Transverse colon (tissue), 4 donors: ENCODE results near the gene TARS2. TPM values are rescaled to one million over a fixed set of nuclear protein-coding genes. Genes with fewer than 3 reads are reported as not detected.

Experiments
- DNase-seq: peaks from one replicate; pipeline ENCODE4 v3.0.0-alpha.2; 2019
- H3K27ac ChIP-seq, 4 donors: fragments of 200-600 bp; sonication (generic); 2 replicates each; pipeline ENCODE4 v1.5.1; 2016 to 2018; ENCODE audit warnings: inconsistent platforms in 4 of 4
- H3K27me3 ChIP-seq: fragments of 200-600 bp; sonication (generic); 2 replicates; pipeline ENCODE4 v1.5.1; 2017; ENCODE audit warnings: inconsistent platforms
- H3K36me3 ChIP-seq, 4 donors: fragments of 200-600 bp; sonication (generic); 2 replicates each; pipeline ENCODE4 v1.5.1; 2017 to 2019; ENCODE audit warnings: inconsistent platforms in 4 of 4
- H3K4me1 ChIP-seq, 4 donors: fragments of 200-600 bp; sonication (generic); 2 replicates each; pipeline ENCODE4 v1.5.1; 2017 to 2020; ENCODE audit warnings: inconsistent platforms in 4 of 4
- H3K4me3 ChIP-seq, 4 donors: fragments of 200-600 bp; sonication (generic); 1 replicate in 1 of 4; 2 replicates in 3 of 4; pipeline versions ENCODE4 v1.5.1 to v1.6.1; 2017 to 2019; ENCODE audit warnings: inconsistent platforms in 4 of 4
- H3K9me3 ChIP-seq, 2 donors: fragments of 200-600 bp; sonication (generic); 2 replicates each; pipeline ENCODE4 v1.5.1; 2017 to 2019; ENCODE audit warnings: inconsistent platforms in 2 of 2
- EP300 ChIP-seq: sonication (generic); formaldehyde crosslinking; IDR thresholded peaks from one replicate; pipeline ENCODE4 v1.6.1; 2017; ENCODE audit warnings: antibody characterized with exemption, low read depth
- POLR2A ChIP-seq: fragments of 450-650 bp; IDR thresholded peaks from one replicate; pipeline ENCODE4 v1.6.1; 2016; ENCODE audit warnings: antibody characterized with exemption, mild to moderate bottlenecking, moderate library complexity
- POLR2AphosphoS5 ChIP-seq, 3 donors: sonication (generic); formaldehyde crosslinking; IDR thresholded peaks; one replicate each; pipeline ENCODE4 v1.6.1; 2016; ENCODE audit warnings: antibody characterized with exemption in 3 of 3
- WGBS, 2 donors: methylation state at CpG; one replicate each; pipeline ENCODE4 v1.1.5; 2018; ENCODE audit warnings: low coverage in 1 of 2; 5-methylcytosine and 5-hydroxymethylcytosine counted together
- in situ Hi-C, 4 donors: fragments of 200-750 bp; cut with MboI; loops; one replicate each; pipeline versions ENCODE4 v1.15.0 to v1.15.1; 2017; ENCODE audit warnings: low sequenced_read_pairs in 3 of 4, low pct_ligation_motif_present in 1 of 4, low pct_unique_long_range_greater_than_20kb in 1 of 4
- intact Hi-C: fragments of 100-400 bp; cut with DNase I; formaldehyde crosslinking; loops from one replicate; pipeline ENCODE4 v1.15.1; 2023; ENCODE audit warnings: low total_unique reads
- total RNA-seq, 4 donors: library from RNA; depleted of rRNA; stranded (reverse); fragments of >200 nt; gene quantifications; one replicate each; pipeline ENCODE4 v1.1.0, GENCODE V29; 2016
- TF ChIP-seq, protein P1 (sequence below), 5 experiments: fragments of 200-600 bp in 3 of 5; fragments of 450-650 bp in 2 of 5; sonication (generic) in 3 of 5; IDR thresholded peaks; 1 replicate in 2 of 5; 2 replicates in 3 of 5; pipeline ENCODE4 v1.5.1; 2016 to 2017; ENCODE audit warnings: antibody characterized with exemption in 5 of 5, inconsistent platforms in 3 of 5, mild to moderate bottlenecking in 2 of 5, moderate library complexity in 1 of 5

TARS2 gene
- total RNA-seq, 4 donors from 2014 or later = 2.8 to 22.7 (median 9.0) TPM

DNA sequence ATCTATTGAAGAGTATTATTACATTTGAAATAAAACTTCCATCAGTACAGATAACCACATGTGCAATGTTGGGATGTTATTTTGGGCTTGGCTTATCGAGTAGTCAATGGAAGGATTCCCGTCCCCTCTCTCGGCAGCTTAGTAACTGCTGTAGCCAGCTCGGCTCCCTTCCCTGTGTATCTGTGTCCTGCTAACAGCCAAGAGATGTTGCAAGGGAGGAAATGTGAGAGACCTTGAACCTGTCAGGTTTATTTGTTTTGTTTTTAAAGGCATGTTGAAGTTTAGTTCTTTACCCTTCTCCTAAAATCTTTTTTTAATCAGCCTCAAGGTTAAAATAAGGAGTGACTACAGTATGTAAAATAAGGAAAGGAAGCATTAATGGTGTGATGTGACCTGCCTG is 13.6 kb upstream of the TARS2 start:
- Histone ChIP-seq H3K27me3 (no peaks in the 10 kb centered on the region), H3K9me3 (no peaks in the 10 kb centered on the region), H3K4me3 (no peak overlapping the region), H3K27ac (no peak overlapping the region), H3K36me3 (peaks cover 0 to 26% (median 12%) of the 10 kb centered on the region in 4 donors), H3K4me1 (peaks cover 0 to 13% (median 9%) of the 10 kb centered on the region in 4 donors)
- in situ Hi-C loops (no loop called here), intact Hi-C loops (no loop called here)
- no peak for DNase-seq
- WGBS, 2 donors = 84 to 88% methylated on average over 4 of the region's 4 CpGs
- TF ChIP-seq EP300 = no peak
- TF ChIP-seq POLR2A = no peak
- TF ChIP-seq POLR2AphosphoS5 (IDR thresholded peaks at IDR 0.05) = no peak
- TF ChIP-seq, protein P1, sequence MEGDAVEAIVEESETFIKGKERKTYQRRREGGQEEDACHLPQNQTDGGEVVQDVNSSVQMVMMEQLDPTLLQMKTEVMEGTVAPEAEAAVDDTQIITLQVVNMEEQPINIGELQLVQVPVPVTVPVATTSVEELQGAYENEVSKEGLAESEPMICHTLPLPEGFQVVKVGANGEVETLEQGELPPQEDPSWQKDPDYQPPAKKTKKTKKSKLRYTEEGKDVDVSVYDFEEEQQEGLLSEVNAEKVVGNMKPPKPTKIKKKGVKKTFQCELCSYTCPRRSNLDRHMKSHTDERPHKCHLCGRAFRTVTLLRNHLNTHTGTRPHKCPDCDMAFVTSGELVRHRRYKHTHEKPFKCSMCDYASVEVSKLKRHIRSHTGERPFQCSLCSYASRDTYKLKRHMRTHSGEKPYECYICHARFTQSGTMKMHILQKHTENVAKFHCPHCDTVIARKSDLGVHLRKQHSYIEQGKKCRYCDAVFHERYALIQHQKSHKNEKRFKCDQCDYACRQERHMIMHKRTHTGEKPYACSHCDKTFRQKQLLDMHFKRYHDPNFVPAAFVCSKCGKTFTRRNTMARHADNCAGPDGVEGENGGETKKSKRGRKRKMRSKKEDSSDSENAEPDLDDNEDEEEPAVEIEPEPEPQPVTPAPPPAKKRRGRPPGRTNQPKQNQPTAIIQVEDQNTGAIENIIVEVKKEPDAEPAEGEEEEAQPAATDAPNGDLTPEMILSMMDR (IDR thresholded peaks at IDR 0.05) = no peak

DNA sequence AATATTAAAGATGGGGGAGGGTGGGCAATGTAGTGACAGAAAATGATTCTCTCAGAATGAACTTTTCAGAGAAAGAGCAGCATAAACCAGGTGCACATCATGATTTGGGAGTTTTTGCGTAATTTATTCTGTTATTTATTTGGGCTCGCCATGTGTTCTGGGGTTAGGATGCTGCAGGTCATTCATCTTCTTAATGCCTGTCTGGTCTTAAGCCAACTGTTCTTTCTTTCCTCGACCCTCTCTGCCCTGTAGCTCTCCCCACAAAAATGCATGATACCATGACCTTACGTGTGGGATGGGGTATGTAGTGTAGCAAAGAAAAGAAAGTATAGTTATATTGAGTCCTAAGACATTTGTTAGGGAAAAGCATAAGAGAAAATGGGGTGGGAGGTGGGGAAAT is 12.3 kb upstream of the TARS2 start:
- H3K4me1 ChIP-seq = peaks cover 0 to 13% (median 9%) of the 10 kb centered on the region in 4 donors
- intact Hi-C loops = no loop called here
- H3K4me3 ChIP-seq = no peak overlapping the region
- no peak overlapping the region for H3K27ac ChIP-seq
- H3K27me3 ChIP-seq = no peaks in the 10 kb centered on the region
- H3K36me3 ChIP-seq = peaks cover 0 to 26% (median 12%) of the 10 kb centered on the region in 4 donors
- no peak for DNase-seq
- TF ChIP-seq, protein P1 (IDR thresholded peaks at IDR 0.05) = no peak
- TF ChIP-seq POLR2A = no peak
- no peak for TF ChIP-seq EP300
- TF ChIP-seq POLR2AphosphoS5 (IDR thresholded peaks at IDR 0.05) = no peak
- WGBS, 2 donors = 69 to 71% methylated on average over 4 of the region's 4 CpGs
- in situ Hi-C loops = no loop called here
- no peaks in the 10 kb centered on the region for H3K9me3 ChIP-seq

DNA sequence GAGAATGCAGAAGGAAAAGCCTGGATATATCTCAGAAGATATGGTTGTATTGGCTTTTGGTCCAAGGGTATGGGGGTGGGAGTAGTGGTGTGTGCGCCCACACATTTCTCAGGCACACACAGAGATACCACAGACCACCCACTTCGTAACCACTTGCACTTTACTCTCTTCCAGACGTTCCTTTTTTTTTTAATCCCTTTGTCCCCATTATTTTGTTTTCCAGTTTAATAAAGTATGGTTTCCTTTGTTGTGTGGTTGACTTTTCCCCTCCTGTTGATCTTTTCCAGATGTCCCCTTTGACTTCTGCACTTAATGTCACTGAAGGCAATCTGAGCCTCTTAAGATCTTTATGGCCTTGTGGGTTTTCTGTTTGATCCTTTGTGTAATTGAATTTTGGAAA is 10.5 kb upstream of the TARS2 start:
- no peak overlapping the region for H3K4me3 ChIP-seq
- peaks cover 0 to 12% (median 6%) of the 10 kb centered on the region in 4 donors for H3K36me3 ChIP-seq
- TF ChIP-seq EP300 (no peak), POLR2AphosphoS5 (IDR thresholded peaks at IDR 0.05) (no peak), POLR2A (no peak)
- TF ChIP-seq, protein P1 (IDR thresholded peaks at IDR 0.05) = no peak
- H3K27ac ChIP-seq = no peak overlapping the region
- intact Hi-C loops = no loop called here
- WGBS, 2 donors = 57 to 79% methylated on average over 3 of the region's 3 CpGs
- H3K27me3 ChIP-seq = no peaks in the 10 kb centered on the region
- in situ Hi-C loops = no loop called here
- H3K4me1 ChIP-seq = peaks cover 0 to 13% (median 9%) of the 10 kb centered on the region in 4 donors
- no peaks in the 10 kb centered on the region for H3K9me3 ChIP-seq
- no peak for DNase-seq

DNA sequence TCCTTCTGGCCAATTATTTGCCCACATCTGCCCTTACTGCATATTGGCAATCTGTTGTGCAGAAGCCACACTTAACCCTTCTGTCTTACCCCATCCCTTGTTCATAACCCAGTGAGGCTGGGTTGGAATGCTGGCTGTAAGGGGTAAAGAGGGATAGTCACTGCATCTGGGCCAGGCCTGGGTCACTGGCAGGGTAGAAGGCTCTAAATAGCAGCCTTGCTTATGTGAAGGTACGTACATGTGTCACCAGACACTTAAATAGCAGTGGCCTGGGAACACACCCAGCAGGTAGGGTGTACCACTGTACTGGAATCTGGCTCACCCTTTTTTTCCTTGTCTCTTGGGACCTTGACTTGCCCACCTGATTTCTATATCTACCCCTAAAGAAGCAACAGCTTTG is 9.9 kb upstream of the TARS2 start:
- 67% methylated on average over 1 of the region's 1 CpG; no CpG with 5 or more reads in 1 of the 2 donors for WGBS, 2 donors
- DNase-seq = no peak
- H3K27me3 ChIP-seq = no peaks in the 10 kb centered on the region
- peaks cover 0 to 13% (median 9%) of the 10 kb centered on the region in 4 donors for H3K4me1 ChIP-seq
- H3K4me3 ChIP-seq = no peak overlapping the region
- TF ChIP-seq, protein P1 (IDR thresholded peaks at IDR 0.05) = no peak
- no peak for TF ChIP-seq POLR2AphosphoS5 (IDR thresholded peaks at IDR 0.05)
- TF ChIP-seq POLR2A = no peak
- TF ChIP-seq EP300 = no peak
- H3K9me3 ChIP-seq = no peaks in the 10 kb centered on the region
- H3K36me3 ChIP-seq = peaks cover 0 to 7% (median 3%) of the 10 kb centered on the region in 4 donors
- in situ Hi-C loops = no loop called here
- intact Hi-C loops = no loop called here
- no peak overlapping the region for H3K27ac ChIP-seq
